Esophagus squamous epithelium (tissue), 4 donors: ENCODE measurements around the gene TXNDC11.

Experiments
- POLR2A ChIP-seq, 4 donors: fragments of 450-650 bp; IDR thresholded peaks; one replicate each; pipeline ENCODE4 v1.6.1; 2017; ENCODE audit warnings: antibody characterized with exemption in 4 of 4, mild to moderate bottlenecking in 4 of 4, moderate library complexity in 3 of 4
- TF ChIP-seq, protein P1 (sequence below), 6 experiments: fragments of 450-650 bp in 4 of 6; fragments of 200-600 bp in 2 of 6; sonication (generic) in 2 of 6; IDR thresholded peaks; one replicate each; pipeline ENCODE4 v1.5.1; 2016 to 2019; ENCODE audit warnings: antibody characterized with exemption in 6 of 6, mild to moderate bottlenecking in 4 of 6, moderate library complexity in 4 of 6

DNA sequence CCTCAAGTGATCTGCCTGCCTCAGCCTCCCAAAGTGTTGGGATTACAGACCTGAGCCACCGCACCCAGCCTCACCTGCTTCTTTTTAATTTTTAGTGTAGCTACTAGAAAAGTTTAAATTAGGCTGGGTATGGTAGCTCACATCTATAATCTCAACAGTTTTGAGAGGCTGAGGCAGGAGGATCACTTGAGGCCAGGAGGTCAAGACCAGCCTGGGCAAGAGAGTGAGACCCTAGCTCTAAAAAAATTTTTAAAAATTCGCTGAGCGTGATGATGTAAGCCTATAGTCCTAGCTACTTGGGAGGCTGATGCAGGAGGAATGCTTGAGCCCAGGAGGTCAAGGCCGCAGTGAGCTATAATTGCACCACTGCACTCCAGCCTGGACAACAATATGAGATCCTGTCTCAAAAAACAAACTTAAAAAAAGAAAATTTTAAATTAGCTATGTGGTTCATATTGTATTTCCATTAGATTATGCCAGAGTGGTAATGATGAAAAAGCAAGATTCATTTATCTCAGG, 34.9 kb downstream of the TXNDC11 start:
- TF ChIP-seq, protein P1, sequence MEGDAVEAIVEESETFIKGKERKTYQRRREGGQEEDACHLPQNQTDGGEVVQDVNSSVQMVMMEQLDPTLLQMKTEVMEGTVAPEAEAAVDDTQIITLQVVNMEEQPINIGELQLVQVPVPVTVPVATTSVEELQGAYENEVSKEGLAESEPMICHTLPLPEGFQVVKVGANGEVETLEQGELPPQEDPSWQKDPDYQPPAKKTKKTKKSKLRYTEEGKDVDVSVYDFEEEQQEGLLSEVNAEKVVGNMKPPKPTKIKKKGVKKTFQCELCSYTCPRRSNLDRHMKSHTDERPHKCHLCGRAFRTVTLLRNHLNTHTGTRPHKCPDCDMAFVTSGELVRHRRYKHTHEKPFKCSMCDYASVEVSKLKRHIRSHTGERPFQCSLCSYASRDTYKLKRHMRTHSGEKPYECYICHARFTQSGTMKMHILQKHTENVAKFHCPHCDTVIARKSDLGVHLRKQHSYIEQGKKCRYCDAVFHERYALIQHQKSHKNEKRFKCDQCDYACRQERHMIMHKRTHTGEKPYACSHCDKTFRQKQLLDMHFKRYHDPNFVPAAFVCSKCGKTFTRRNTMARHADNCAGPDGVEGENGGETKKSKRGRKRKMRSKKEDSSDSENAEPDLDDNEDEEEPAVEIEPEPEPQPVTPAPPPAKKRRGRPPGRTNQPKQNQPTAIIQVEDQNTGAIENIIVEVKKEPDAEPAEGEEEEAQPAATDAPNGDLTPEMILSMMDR (IDR thresholded peaks at IDR 0.05), result no peak
- TF ChIP-seq POLR2A (IDR thresholded peaks at IDR 0.05), result no peak
